Erythroblast (primary cell): Measurements from ENCODE around the gene WDR19.

ENCODE experiments used
- GATA1 ChIP-seq: IDR thresholded peaks from 2 replicates; pipeline ENCODE4 v1.6.1; 2011; ENCODE audit warnings: low read depth, mild to moderate bottlenecking, control low read depth, low read length, moderate library complexity
- POLR2A ChIP-seq: IDR thresholded peaks from 2 replicates; pipeline ENCODE4 v1.6.1; 2011; ENCODE audit warnings: mild to moderate bottlenecking, low read length

- TF ChIP-seq POLR2A (no peak), GATA1 (no peak)
Measured at GRCh38 chr4:39274503-39274902, 92.2 kb downstream of the WDR19 start.
